GM13976 (cell line): ENCODE measurements around the gene STOX2.

Experiments used
- DNase-seq: peaks from one replicate; pipeline ENCODE4 v3.0.0; 2012; ENCODE audit warnings: low spot score
- in situ Hi-C: fragments of 300-500 bp; cut with MboI; formaldehyde crosslinking; loops from one replicate; pipeline ENCODE4 v1.12.0; 2022; ENCODE audit warnings: low sequenced_read_pairs, mixed read lengths, inconsistent platforms; ENCODE audit not compliant: unreplicated experiment
- TF ChIP-seq, protein P1 (sequence below): IDR thresholded peaks from 2 replicates; pipeline ENCODE4 v1.5.1; 2012; ENCODE audit warnings: borderline replicate concordance, mild to moderate bottlenecking; ENCODE audit not compliant: insufficient read depth; ENCODE audit errors: extremely low read depth, missing control alignments, control extremely low read depth

Gene STOX2

DNA sequence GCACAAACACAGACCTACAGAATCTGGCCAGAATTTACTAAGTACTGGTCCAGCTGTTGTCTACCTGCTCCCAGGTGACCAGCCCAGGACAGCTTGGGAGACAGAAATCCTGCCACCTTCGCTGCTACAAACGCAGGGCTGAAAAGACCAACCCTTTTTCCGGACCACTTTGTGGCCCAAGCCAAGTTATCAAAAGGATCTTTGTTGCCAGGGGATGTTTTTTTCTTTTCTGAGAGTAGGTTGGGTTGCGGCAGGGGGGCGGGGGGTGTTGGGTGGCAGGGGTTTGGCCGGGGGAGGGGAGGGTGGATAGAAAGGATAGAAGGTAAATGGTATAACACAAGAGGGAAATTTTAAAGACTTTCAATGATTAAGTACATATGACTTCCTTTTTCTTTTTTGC is 63.4 kb downstream of the STOX2 start:
- in situ Hi-C loops, result no loop called here
- TF ChIP-seq, protein P1, sequence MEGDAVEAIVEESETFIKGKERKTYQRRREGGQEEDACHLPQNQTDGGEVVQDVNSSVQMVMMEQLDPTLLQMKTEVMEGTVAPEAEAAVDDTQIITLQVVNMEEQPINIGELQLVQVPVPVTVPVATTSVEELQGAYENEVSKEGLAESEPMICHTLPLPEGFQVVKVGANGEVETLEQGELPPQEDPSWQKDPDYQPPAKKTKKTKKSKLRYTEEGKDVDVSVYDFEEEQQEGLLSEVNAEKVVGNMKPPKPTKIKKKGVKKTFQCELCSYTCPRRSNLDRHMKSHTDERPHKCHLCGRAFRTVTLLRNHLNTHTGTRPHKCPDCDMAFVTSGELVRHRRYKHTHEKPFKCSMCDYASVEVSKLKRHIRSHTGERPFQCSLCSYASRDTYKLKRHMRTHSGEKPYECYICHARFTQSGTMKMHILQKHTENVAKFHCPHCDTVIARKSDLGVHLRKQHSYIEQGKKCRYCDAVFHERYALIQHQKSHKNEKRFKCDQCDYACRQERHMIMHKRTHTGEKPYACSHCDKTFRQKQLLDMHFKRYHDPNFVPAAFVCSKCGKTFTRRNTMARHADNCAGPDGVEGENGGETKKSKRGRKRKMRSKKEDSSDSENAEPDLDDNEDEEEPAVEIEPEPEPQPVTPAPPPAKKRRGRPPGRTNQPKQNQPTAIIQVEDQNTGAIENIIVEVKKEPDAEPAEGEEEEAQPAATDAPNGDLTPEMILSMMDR, result no peak
- DNase-seq, result no peak

DNA sequence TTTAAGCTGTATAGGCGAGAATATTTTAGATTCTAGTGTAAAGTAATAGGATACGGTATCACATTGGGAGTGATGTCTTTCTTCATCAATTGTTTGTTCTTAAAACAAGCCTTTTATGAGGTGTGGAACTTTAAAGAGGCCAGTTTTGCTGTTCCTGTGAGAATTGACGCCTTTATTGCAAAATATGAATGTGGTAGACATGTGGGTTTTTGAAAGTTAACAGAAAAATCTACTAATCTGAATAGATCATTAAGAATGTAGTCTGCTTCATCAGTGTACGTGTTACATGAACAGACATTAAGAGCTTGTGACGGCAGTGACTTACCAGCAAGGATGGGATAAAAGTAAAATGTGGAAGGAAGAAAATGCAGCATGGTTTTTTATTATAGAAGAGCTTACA is 63.8 kb downstream of the STOX2 start:
- TF ChIP-seq, protein P1, result no peak
- DNase-seq, result no peak
- in situ Hi-C loops, result no loop called here

DNA sequence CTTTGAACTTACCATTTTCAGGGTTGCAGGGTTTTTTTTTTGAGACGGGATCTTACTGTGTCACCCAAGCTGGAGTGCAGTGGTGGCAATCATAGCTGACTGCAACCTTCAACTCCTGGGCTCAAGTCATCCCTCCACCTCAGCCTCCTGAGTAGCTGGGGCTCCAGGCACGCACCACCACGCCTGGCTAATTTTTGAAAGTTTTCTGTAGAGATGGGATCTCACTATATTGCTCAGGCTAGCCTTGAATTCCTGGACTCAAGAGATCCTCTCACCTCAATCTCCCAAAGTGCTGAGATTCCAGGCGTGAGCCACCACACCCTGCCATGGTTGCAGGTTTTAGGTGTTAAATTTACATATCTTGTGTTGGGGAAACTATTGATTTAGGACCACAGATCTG is 64.5 kb downstream of the STOX2 start:
- in situ Hi-C loops, result no loop called here
- no peak for DNase-seq
- TF ChIP-seq, protein P1, result no peak

DNA sequence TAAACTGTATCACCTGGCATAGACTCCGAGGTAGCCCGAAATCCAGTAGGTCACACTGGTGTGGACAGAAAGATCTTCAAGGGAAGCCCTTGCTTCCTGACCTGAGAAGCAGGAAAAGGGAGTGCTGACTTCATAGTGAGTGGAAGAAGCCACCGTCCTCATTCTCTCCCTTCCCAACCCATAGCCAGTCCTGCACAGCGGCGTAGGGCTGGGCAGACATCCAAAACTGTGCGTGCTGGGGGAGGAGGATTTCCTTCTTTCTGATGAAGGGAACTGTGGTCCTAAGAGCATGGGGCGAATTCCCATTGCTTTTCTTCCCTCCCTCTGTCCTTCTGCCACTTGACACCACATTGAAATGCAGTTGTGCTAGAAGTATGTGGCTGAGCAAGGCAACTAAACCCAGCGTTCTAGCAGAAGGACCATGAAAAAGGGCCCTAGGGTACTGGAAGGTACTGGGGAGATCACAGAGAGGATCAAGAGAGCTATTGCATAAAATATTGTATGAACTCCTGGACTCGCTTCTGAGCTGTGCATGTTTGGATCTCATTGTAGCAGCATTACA is 66.9 kb downstream of the STOX2 start:
- in situ Hi-C loops, result no loop called here
- DNase-seq, result no peak
- TF ChIP-seq, protein P1, result no peak

DNA sequence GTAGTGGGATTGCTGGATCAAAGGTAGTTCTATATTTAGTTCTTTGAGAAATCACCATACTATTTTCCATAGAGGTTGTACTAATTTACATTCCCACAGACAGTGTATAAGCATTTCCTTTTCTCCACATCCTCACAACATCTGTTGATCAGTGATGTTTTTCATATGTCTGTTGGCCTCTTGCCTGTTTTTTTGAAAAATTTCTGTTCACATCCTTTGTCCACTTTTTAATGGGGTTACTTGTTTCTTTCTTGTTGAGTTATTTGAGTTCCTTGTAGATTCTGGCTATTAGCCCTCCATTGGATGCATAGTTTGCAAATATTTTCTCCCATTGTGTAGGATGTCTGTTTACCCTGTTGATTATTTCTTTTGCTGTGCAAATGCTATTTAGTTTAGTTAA is 72.6 kb downstream of the STOX2 start:
- TF ChIP-seq, protein P1, result no peak
- DNase-seq, result no peak
- in situ Hi-C loops, result no loop called here

DNA sequence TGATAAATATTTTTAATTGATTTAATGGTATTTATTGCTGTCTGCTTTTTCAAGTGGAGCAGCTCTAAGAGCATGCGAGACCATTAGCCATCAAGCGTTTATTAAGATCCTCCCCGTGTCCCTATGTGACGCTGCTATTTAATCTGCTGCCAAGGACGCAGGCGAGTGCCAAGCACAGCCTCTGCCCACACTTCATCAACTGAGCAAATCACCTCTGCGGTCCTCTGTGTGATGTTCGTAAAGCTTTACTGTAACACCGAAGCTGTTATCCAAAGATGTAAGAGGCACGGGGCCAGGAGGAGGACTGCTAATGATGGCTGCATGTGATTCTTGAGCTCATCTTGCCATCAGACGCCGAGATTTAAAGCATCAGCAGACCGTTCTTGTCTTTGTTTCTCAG is 79.5 kb downstream of the STOX2 start:
- in situ Hi-C loops, result no loop called here
- TF ChIP-seq, protein P1, result no peak
- DNase-seq, result no peak

DNA sequence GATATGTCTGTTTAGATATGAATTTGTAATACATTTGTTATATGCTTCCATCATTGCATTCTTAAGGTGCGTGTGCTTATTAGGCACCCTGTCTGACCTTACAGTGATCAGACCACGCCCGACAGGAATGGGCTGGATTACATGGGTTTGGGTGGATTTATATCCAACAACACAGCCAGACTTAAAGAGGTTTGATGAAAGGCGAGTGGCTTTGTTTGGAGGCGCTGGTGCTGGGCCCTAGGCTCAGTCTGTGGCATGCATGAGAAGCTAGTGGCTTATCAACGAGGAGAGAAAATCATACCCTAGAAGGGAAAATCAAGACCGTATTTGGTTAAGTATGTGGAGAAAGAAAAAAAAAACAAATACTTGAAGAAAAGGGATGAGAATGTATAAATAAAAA is 80.7 kb downstream of the STOX2 start:
- TF ChIP-seq, protein P1, result no peak
- DNase-seq, result no peak
- in situ Hi-C loops, result no loop called here
